ENCODE data around the gene FERMT1. TPM values are rescaled to one million over a fixed set of nuclear protein-coding genes. Genes with fewer than 3 reads are reported as not detected.
"Not testable (repeated sequence)": the region's sequence is repeated elsewhere in the genome, so short reads cannot be mapped to it uniquely, and the experiment has no call there.

The FERMT1 gene
- total RNA-seq, 1 donor from 2014 or later = 0.93 TPM

GRCh38 chr20:6055981-6056569 is 66.8 kb downstream of the FERMT1 start:
- intact Hi-C loops (cut with micrococcal nuclease) = no loop called here
- H3K27ac Mint-ChIP-seq = no peak overlapping the region
- peaks cover 28% of the 10 kb centered on the region for H3K27me3 Mint-ChIP-seq (ENCODE audit: insufficient read depth)

GRCh38 chr20:6055161-6055783 is 67.6 kb downstream of the FERMT1 start:
- no peak overlapping the region for H3K27ac Mint-ChIP-seq
- intact Hi-C loops (cut with micrococcal nuclease) = no loop called here
- H3K9me3 Mint-ChIP-seq = no peaks in the 10 kb centered on the region
- no peak for DNase-seq (ENCODE audit: low spot score)
- H3K4me3 Mint-ChIP-seq = no peak overlapping the region
- no peaks in the 10 kb centered on the region for H3K36me3 Mint-ChIP-seq (ENCODE audit: low read depth)
- peaks cover 36% of the 10 kb centered on the region for H3K27me3 Mint-ChIP-seq (ENCODE audit: insufficient read depth)
- no peaks in the 10 kb centered on the region for H3K4me1 Mint-ChIP-seq (ENCODE audit: low read depth)

More at GRCh38 chr20:6055981-6056569, 66.8 kb downstream of the FERMT1 start:
- Mint-ChIP-seq H3K36me3 (ENCODE audit: low read depth) (no peaks in the 10 kb centered on the region), H3K4me1 (ENCODE audit: low read depth) (no peaks in the 10 kb centered on the region), H3K9me3 (no peaks in the 10 kb centered on the region), H3K4me3 (no peak overlapping the region)
- DNase-seq (ENCODE audit: low spot score) = no peak

DNA sequence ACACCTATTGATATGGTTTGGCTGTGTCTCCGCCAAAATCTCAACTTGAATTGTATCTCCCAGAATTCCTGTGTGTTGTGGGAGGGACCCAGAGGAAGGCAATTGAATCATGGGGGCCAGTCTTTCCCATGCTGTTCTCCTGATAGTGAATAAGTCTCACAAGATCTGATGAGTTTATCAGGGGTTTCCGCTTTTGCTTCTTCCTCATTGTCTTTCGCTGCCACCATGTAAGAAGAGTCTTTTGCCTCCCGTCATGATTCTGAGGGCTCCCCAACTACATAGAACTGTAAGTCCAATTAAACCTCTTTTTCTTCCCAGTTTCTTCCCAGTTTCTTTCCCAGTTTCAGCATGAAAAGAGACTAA is 68.2 kb downstream of the FERMT1 start:
- H3K4me1 Mint-ChIP-seq (ENCODE audit: low read depth); H3K4me3 Mint-ChIP-seq; H3K9me3 Mint-ChIP-seq; DNase-seq (ENCODE audit: low spot score); H3K27ac Mint-ChIP-seq; intact Hi-C loops (cut with micrococcal nuclease); H3K36me3 Mint-ChIP-seq (ENCODE audit: low read depth): not testable (repeated sequence)
- H3K27me3 Mint-ChIP-seq (ENCODE audit: insufficient read depth) = peaks cover 39% of the 10 kb centered on the region

DNA sequence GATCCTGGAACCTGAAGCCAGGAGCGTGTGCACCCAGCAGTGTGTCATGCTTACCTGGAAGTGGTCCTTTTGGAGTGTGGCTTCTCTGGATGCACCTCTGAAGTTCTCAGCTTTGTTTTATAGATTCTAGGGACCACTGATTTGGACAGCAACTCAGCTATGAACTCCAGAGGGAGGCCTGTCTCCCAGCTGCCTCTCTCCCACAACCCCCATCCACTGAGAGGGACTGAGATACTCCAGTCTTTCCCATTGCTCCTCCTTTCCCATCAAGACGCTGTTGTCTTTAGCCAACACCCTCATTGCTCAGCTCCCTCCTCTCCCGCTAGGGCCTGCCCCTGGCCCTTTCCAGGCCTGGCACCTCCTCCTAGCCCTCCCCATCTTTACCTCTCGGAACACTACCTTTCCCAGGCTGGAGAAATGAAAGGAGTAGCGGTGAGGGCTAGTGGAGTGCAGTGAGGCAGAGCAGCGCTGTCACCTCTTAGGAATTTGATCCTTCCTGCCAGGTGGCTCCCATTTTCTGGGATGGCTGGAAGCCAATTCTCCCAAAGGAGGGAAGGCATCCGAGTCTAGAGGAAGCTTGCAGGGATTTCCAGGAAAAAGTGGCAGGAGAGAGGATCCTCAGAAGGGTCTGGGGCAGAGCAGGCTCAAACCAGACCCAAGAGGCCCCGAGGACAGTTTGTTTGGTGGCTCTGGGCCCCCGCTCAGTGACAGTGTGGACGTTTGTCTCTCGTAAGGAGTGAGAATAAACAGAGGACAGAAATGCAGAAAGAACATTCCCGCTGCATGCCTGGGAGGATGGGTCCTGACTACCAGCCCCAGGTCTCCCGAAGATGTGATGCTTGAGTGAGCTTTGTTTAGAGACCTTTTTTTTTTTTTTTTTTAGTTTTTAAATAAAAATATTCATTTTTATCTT is 68.8 kb downstream of the FERMT1 start, which contains the start of gene LRRN4:
LRRN4 (minus strand) TSS at position 285 of the 913 bp plus-strand sequence. CDS start 1,261 bp downstream, outside the sequence.
- H3K4me1 Mint-ChIP-seq (ENCODE audit: low read depth) = no peaks in the 10 kb centered on the region
- no peaks in the 10 kb centered on the region for H3K36me3 Mint-ChIP-seq (ENCODE audit: low read depth)
- H3K4me3 Mint-ChIP-seq = peak within 1 kb of the TSS; percentile 16
- no peak for DNase-seq (ENCODE audit: low spot score)
- no peak within 1 kb of the TSS for H3K27ac Mint-ChIP-seq
- H3K9me3 Mint-ChIP-seq = no peaks in the 10 kb centered on the region
- intact Hi-C loops (cut with micrococcal nuclease) = no loop called here
- peaks cover 34% of the 10 kb centered on the region for H3K27me3 Mint-ChIP-seq (ENCODE audit: insufficient read depth)

DNA sequence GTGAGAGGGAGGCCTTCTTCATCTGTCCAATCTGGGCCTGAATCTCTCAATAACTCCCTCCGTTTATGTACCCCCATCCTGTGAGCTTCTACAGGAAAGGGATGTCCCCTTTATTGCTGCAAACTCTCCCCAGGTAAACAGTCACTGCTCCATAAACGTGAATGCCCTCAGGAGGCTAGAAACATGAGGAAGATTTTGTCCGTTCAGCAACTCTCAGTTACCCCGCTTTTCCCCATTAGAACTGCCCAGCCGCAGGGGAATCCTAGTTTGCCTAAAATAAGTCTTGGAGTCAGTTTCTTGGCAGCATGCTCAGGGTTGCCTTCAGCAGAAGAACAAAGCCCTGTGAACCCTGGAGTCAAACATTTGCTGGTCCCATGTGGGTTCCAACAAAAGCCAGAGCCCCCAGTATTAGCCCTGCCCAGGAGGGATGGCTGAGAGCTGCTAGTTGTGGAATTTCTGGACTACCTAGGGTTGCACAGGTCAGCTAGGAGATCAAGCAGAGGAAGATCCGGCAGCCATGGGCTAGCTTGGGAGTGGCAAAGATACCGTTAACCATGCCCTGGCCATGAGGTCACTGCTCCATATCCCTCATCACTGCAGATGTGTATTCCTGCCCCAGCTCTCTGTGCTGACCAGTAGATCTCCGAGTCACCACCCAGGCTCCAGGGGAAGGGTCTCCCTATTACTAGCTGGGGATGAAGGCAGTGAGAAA is 69.6 kb downstream of the FERMT1 start:
- no peak overlapping the region for H3K27ac Mint-ChIP-seq
- H3K9me3 Mint-ChIP-seq = no peaks in the 10 kb centered on the region
- H3K4me3 Mint-ChIP-seq = peak overlapping the region; percentile 16
- intact Hi-C loops (cut with micrococcal nuclease) = no loop called here
- DNase-seq (ENCODE audit: low spot score) = no peak
- no peaks in the 10 kb centered on the region for H3K36me3 Mint-ChIP-seq (ENCODE audit: low read depth)
- H3K4me1 Mint-ChIP-seq (ENCODE audit: low read depth) = no peaks in the 10 kb centered on the region
- peaks cover 31% of the 10 kb centered on the region for H3K27me3 Mint-ChIP-seq (ENCODE audit: insufficient read depth)

DNA sequence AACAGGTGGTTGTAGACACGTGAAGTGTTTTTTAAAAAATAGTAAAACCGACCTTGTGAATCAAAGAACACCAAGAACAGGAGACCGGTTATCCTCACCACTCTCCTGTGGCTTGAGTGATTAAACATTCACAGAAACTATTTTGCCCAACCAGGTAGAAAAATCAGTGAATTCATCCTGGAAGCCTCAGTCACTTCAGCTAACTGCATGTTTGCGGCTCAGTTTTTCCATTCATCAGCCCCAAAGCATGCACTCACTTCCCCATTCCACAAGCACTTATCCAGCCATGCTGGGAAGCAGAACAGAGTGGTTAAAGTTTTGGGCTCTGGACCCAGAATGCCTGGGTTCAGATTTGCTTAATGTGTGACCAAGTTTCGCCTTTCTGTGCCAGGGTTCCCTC is 71.3 kb downstream of the FERMT1 start:
- intact Hi-C loops (cut with micrococcal nuclease) = no loop called here
- H3K4me3 Mint-ChIP-seq = no peak overlapping the region
- H3K27ac Mint-ChIP-seq = no peak overlapping the region
- DNase-seq (ENCODE audit: low spot score) = no peak
- H3K4me1 Mint-ChIP-seq (ENCODE audit: low read depth) = no peaks in the 10 kb centered on the region
- H3K9me3 Mint-ChIP-seq = no peaks in the 10 kb centered on the region
- H3K36me3 Mint-ChIP-seq (ENCODE audit: low read depth) = no peaks in the 10 kb centered on the region
- peaks cover 28% of the 10 kb centered on the region for H3K27me3 Mint-ChIP-seq (ENCODE audit: insufficient read depth)

DNA sequence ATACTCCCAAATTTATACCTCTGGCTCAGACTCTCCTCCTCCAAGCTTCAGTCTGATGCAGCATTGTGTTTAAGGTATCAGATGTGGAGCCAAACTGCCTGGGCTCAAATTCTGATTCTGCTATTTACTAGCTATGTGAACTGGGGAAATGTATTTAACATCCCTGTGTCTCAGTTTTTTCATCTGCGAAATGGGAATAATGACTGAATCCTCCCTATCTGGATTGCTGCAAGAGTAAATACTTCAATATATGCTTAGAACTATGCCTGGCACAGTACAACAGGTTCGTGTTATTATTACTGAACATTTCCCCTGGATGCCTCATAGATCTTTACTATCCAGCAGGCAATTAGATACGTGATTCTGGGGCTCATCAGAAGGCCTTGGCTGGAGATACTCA is 74.4 kb downstream of the FERMT1 start:
- no peak for DNase-seq (ENCODE audit: low spot score)
- peaks cover 3% of the 10 kb centered on the region for H3K36me3 Mint-ChIP-seq (ENCODE audit: low read depth)
- intact Hi-C loops (cut with micrococcal nuclease) = no loop called here

GRCh38 chr20:6046432-6046831 is 76.4 kb downstream of the FERMT1 start:
- intact Hi-C loops (cut with micrococcal nuclease) = no loop called here
- Mint-ChIP-seq H3K36me3 (ENCODE audit: low read depth) (peaks cover 8% of the 10 kb centered on the region), H3K27ac (no peak overlapping the region), H3K9me3 (no peaks in the 10 kb centered on the region), H3K27me3 (ENCODE audit: insufficient read depth) (peaks cover 13% of the 10 kb centered on the region), H3K4me3 (no peak overlapping the region), H3K4me1 (ENCODE audit: low read depth) (no peaks in the 10 kb centered on the region)
- no peak for DNase-seq (ENCODE audit: low spot score)

More for the DNA sequence above, 74.4 kb downstream of the FERMT1 start:
- Mint-ChIP-seq H3K27ac (no peak overlapping the region), H3K27me3 (ENCODE audit: insufficient read depth) (peaks cover 27% of the 10 kb centered on the region), H3K9me3 (no peaks in the 10 kb centered on the region), H3K4me3 (no peak overlapping the region), H3K4me1 (ENCODE audit: low read depth) (no peaks in the 10 kb centered on the region)

DNA sequence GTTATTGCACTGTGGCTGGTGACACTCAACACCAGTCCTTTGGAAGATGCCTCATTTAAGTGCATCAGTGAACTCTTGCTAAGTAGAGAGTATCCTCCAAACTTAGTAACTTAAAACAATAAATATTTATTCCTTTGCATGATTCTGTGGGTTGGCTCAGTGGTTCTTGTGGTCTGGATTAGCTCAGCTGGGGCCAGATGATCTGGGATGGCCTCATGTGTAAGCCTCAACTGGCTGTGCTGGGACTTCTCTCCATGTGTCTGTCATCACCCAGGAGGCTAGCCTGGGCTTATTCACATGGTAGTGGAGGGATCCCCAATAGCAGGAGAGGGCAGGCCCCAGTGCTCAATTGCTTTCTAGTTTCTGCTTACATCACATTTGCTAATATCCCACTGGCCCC is 77.3 kb downstream of the FERMT1 start:
- no peaks in the 10 kb centered on the region for H3K4me1 Mint-ChIP-seq (ENCODE audit: low read depth)
- H3K27ac Mint-ChIP-seq = no peak overlapping the region
- H3K4me3 Mint-ChIP-seq = no peak overlapping the region
- no peak for DNase-seq (ENCODE audit: low spot score)
- no peaks in the 10 kb centered on the region for H3K9me3 Mint-ChIP-seq
- peaks cover 11% of the 10 kb centered on the region for H3K36me3 Mint-ChIP-seq (ENCODE audit: low read depth)
- peaks cover 6% of the 10 kb centered on the region for H3K27me3 Mint-ChIP-seq (ENCODE audit: insufficient read depth)
- intact Hi-C loops (cut with micrococcal nuclease) = no loop called here

DNA sequence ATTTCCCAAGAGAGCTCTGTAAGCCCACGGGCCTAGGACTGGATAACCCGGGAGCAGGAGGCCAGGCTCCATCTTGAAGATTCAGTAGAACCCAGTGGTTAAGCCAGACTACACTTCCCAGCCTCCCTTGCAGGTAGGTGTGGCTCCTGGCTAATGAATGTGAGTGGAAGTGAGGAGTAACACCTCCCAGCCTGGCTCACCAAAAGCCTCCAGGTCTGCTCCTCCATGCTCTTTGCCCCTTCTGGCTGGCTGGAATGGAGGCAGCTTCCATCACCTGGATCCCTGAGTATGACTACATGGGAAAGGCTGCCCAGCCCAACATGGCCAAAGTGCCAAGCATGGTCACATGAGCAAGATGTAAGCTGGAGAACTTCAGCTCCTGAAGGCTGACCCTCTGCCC is 78.7 kb downstream of the FERMT1 start:
- Mint-ChIP-seq H3K36me3 (ENCODE audit: low read depth) (peaks cover 18% of the 10 kb centered on the region), H3K4me3 (no peak overlapping the region), H3K4me1 (ENCODE audit: low read depth) (no peaks in the 10 kb centered on the region), H3K27me3 (ENCODE audit: insufficient read depth) (no peaks in the 10 kb centered on the region), H3K27ac (no peak overlapping the region), H3K9me3 (no peaks in the 10 kb centered on the region)
- no peak for DNase-seq (ENCODE audit: low spot score)
- intact Hi-C loops (cut with micrococcal nuclease) = no loop called here

- no peak overlapping the region for H3K27ac Mint-ChIP-seq
- H3K4me1 Mint-ChIP-seq (ENCODE audit: low read depth) = no peaks in the 10 kb centered on the region
- intact Hi-C loops (cut with micrococcal nuclease) = no loop called here
- H3K4me3 Mint-ChIP-seq = no peak overlapping the region
- no peaks in the 10 kb centered on the region for H3K27me3 Mint-ChIP-seq (ENCODE audit: insufficient read depth)
- no peak for DNase-seq (ENCODE audit: low spot score)
- no peaks in the 10 kb centered on the region for H3K9me3 Mint-ChIP-seq
- peaks cover 27% of the 10 kb centered on the region for H3K36me3 Mint-ChIP-seq (ENCODE audit: low read depth)
Observed at GRCh38 chr20:6041808-6042265, 81.0 kb downstream of the FERMT1 start.

DNA sequence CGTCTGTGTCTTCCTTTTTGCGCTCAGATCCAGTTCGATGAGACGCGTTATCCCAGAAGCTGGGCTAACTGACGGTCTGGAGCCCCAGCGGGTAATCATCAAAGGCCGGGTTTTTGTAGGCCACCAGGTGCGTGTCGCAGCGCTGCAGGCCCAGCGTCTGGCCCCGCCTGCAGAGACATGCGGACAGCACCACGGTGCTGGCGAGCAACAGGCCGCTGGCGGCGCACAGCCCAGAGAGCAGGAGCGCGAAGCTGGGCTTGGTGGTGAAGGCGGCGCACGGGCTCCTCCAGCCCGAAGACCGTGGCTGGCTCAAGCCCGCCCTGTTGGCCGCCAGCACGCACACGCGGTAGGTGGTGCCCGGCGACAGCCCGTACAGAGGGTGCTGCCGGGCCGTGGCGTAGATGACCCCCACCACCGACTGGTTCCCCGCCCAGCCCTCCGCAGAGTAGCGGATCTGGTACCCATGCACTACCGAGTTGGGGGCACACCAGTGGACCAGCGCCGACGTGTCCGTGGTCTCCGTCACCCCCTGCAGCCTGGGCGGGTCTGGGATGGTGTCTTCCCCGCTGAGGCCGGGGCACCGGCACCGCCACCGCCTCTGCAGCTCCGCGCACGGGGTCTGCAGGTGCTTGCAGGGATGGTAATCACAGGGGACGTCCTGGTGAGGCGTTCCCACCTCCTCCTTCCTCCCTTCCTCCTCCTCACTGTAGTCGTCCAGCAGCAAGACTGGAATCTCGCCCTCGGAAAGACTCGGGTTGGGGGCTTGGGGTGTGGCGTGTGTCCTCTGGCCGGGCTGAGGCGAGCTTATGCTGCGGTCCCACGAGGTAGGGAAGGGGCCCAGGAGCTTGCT is 81.6 kb downstream of the FERMT1 start:
- no peaks in the 10 kb centered on the region for H3K9me3 Mint-ChIP-seq
- H3K4me1 Mint-ChIP-seq (ENCODE audit: low read depth) = no peaks in the 10 kb centered on the region
- no peaks in the 10 kb centered on the region for H3K27me3 Mint-ChIP-seq (ENCODE audit: insufficient read depth)
- intact Hi-C loops (cut with micrococcal nuclease) = no loop called here
- no peak overlapping the region for H3K27ac Mint-ChIP-seq
- H3K36me3 Mint-ChIP-seq (ENCODE audit: low read depth) = peaks cover 29% of the 10 kb centered on the region
- DNase-seq (ENCODE audit: low spot score) = no peak
- no peak overlapping the region for H3K4me3 Mint-ChIP-seq

All from activated T-helper 1 cell treated with anti-CD3 and anti-CD28 coated beads, Interleukin-12 subunit alpha, Interleukin-12 subunit beta, Interleukin-2, Interleukin-4 antibody, amounts not matched to agents 30 ng/mL and 10 ng/mL and 1 ng/mL, durations not matched to agents 14 hours and 24 hours and 36 hours (primary cell).